VCaP (cell line): ENCODE data around the gene SMPD3.
A peak's percentile ranks its signal among the peaks of the same experiment; 100 is the strongest.

Experiments used
- H3K27ac ChIP-seq: fragments of 450-650 bp; 2 replicates; pipeline ENCODE4 v1.5.1; 2017
- CTCF ChIP-seq: fragments of 450-650 bp; conservative IDR thresholded peaks from 2 replicates; pipeline ENCODE4 v1.5.1; 2017; ENCODE audit warnings: mild to moderate bottlenecking, moderate library complexity

SMPD3 gene

GRCh38 chr16:68380676-68381362 is 67.5 kb downstream of the SMPD3 start:
- no peak for TF ChIP-seq CTCF
- no peak overlapping the region for H3K27ac ChIP-seq

- no peak for TF ChIP-seq CTCF
- H3K27ac ChIP-seq, result no peak overlapping the region
These were observed 68.0 kb downstream of the SMPD3 start for GRCh38 chr16:68380348-68380670.

GRCh38 chr16:68379472-68380347 is 68.6 kb downstream of the SMPD3 start:
- no peak for TF ChIP-seq CTCF
- peak overlapping the region; percentile 83 for H3K27ac ChIP-seq

- no peak for TF ChIP-seq CTCF
- peak overlapping the region; percentile 83 for H3K27ac ChIP-seq
These were observed 69.6 kb downstream of the SMPD3 start for GRCh38 chr16:68378436-68379415.

GRCh38 chr16:68377667-68378393 is 70.5 kb downstream of the SMPD3 start:
- no peak for TF ChIP-seq CTCF

GRCh38 chr16:68377221-68377620 is 71.1 kb downstream of the SMPD3 start:
- TF ChIP-seq CTCF, result no peak
- peak overlapping the region; percentile 83 for H3K27ac ChIP-seq

More at GRCh38 chr16:68377667-68378393, 70.5 kb downstream of the SMPD3 start:
- H3K27ac ChIP-seq, result peak overlapping the region; percentile 83
